ENCODE results near the gene CCDC191. TPM values are rescaled to one million over a fixed set of nuclear protein-coding genes. Genes with fewer than 3 reads are reported as not detected.

The CCDC191 gene
- polyA plus RNA-seq, 1 donor (not counting 4 experiments of a cell fraction or from before 2014, with no cell fraction given): 3.6 TPM

DNA sequence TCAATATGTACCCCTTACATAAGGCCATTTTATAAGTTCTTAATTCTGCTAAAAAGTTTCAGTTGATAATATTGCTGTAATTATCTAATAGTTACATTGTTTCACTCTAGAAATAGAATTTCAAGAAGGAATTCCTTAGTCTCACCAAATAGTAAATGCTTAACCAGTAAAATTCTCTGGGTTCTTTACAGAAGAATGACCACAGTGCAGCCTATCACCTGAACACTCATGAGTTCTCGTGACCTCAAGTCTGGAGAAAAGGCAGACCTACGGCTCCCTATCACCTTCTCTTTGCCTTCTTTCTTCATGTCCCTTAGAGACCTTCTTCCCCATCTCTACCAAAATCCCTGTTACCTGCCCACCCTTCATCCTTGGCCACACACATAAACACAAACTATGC is 30.9 kb downstream of the CCDC191 start:
- no peak for DNase-seq (ENCODE audit: low read depth, low spot score)
- H3K9me1 ChIP-seq (ENCODE audit: control insufficient read depth, extremely low read depth, insufficient read depth, low read length): no peaks in the 10 kb centered on the region
- H3K4me3 ChIP-seq (ENCODE audit: control insufficient read depth in 2 of 3, extremely low read depth in 1 of 3, insufficient read depth in 2 of 3, low read depth in 1 of 3, low read length in 3 of 3): no peak overlapping the region
- dilution Hi-C loops (cut with MboI; ENCODE audit: extremely low pct_ligation_motif_present, low sequenced_read_pairs): no loop called here
- H3K79me2 ChIP-seq (ENCODE audit: control insufficient read depth, insufficient read depth, low read length): no peaks in the 10 kb centered on the region
- TF ChIP-seq, protein P1, sequence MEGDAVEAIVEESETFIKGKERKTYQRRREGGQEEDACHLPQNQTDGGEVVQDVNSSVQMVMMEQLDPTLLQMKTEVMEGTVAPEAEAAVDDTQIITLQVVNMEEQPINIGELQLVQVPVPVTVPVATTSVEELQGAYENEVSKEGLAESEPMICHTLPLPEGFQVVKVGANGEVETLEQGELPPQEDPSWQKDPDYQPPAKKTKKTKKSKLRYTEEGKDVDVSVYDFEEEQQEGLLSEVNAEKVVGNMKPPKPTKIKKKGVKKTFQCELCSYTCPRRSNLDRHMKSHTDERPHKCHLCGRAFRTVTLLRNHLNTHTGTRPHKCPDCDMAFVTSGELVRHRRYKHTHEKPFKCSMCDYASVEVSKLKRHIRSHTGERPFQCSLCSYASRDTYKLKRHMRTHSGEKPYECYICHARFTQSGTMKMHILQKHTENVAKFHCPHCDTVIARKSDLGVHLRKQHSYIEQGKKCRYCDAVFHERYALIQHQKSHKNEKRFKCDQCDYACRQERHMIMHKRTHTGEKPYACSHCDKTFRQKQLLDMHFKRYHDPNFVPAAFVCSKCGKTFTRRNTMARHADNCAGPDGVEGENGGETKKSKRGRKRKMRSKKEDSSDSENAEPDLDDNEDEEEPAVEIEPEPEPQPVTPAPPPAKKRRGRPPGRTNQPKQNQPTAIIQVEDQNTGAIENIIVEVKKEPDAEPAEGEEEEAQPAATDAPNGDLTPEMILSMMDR (optimal IDR thresholded peaks at IDR 0.05 in 1 of 3, IDR thresholded peaks at IDR 0.05 in 1 of 3, conservative IDR thresholded peaks at IDR 0.05 in 1 of 3; ENCODE audit: extremely low read depth in 1 of 3, insufficient read depth in 2 of 3, low read length in 3 of 3): no peak
- TF ChIP-seq EZH2 (IDR thresholded peaks at IDR 0.05; ENCODE audit: low read length): no peak
- H2AFZ ChIP-seq (ENCODE audit: control insufficient read depth, low read length): no peak overlapping the region
- no peak overlapping the region for H3K27ac ChIP-seq (ENCODE audit: control insufficient read depth, insufficient read depth, low read length)
- no peaks in the 10 kb centered on the region for H3K36me3 ChIP-seq (ENCODE audit: control insufficient read depth in 2 of 2, extremely low read depth in 1 of 2, insufficient read depth in 2 of 2, low read length in 2 of 2)
- H4K20me1 ChIP-seq (ENCODE audit: control insufficient read depth, extremely low read depth, insufficient read depth, low read length): no peaks in the 10 kb centered on the region
- H3K9ac ChIP-seq (ENCODE audit: control insufficient read depth, extremely low read depth, insufficient read depth, low read length): no peak overlapping the region
- no peak for FAIRE-seq
- H3K4me2 ChIP-seq (ENCODE audit: control insufficient read depth, extremely low read depth, insufficient read depth, low read depth, low read length): no peak overlapping the region
- no peaks in the 10 kb centered on the region for H3K27me3 ChIP-seq (ENCODE audit: control insufficient read depth, extremely low read depth, insufficient read depth, low read length)
- no peaks in the 10 kb centered on the region for H3K9me3 ChIP-seq (ENCODE audit: control insufficient read depth, low read depth, low read length)
- H3K4me1 ChIP-seq (ENCODE audit: control insufficient read depth, extremely low read depth, insufficient read depth, low read length): no peaks in the 10 kb centered on the region

- TF ChIP-seq, protein P1 (optimal IDR thresholded peaks at IDR 0.05 in 1 of 3, IDR thresholded peaks at IDR 0.05 in 1 of 3, conservative IDR thresholded peaks at IDR 0.05 in 1 of 3; ENCODE audit: extremely low read depth in 1 of 3, insufficient read depth in 2 of 3, low read length in 3 of 3): no peak
- no peak for TF ChIP-seq EZH2 (IDR thresholded peaks at IDR 0.05; ENCODE audit: low read length)
- Histone ChIP-seq H3K27me3 (ENCODE audit: control insufficient read depth, extremely low read depth, insufficient read depth, low read length) (no peaks in the 10 kb centered on the region), H3K79me2 (ENCODE audit: control insufficient read depth, insufficient read depth, low read length) (no peaks in the 10 kb centered on the region), H3K9ac (ENCODE audit: control insufficient read depth, extremely low read depth, insufficient read depth, low read length) (no peak overlapping the region), H4K20me1 (ENCODE audit: control insufficient read depth, extremely low read depth, insufficient read depth, low read length) (no peaks in the 10 kb centered on the region), H3K9me1 (ENCODE audit: control insufficient read depth, extremely low read depth, insufficient read depth, low read length) (no peaks in the 10 kb centered on the region), H2AFZ (ENCODE audit: control insufficient read depth, low read length) (no peak overlapping the region), H3K4me1 (ENCODE audit: control insufficient read depth, extremely low read depth, insufficient read depth, low read length) (no peaks in the 10 kb centered on the region), H3K4me3 (ENCODE audit: control insufficient read depth in 2 of 3, extremely low read depth in 1 of 3, insufficient read depth in 2 of 3, low read depth in 1 of 3, low read length in 3 of 3) (no peak overlapping the region), H3K9me3 (ENCODE audit: control insufficient read depth, low read depth, low read length) (no peaks in the 10 kb centered on the region), H3K4me2 (ENCODE audit: control insufficient read depth, extremely low read depth, insufficient read depth, low read depth, low read length) (no peak overlapping the region), H3K27ac (ENCODE audit: control insufficient read depth, insufficient read depth, low read length) (no peak overlapping the region), H3K36me3 (ENCODE audit: control insufficient read depth in 2 of 2, extremely low read depth in 1 of 2, insufficient read depth in 2 of 2, low read length in 2 of 2) (no peaks in the 10 kb centered on the region)
- dilution Hi-C loops (cut with MboI; ENCODE audit: extremely low pct_ligation_motif_present, low sequenced_read_pairs): no loop called here
- FAIRE-seq (no peak), DNase-seq (ENCODE audit: low read depth, low spot score) (no peak)
Observed at GRCh38 chr3:114022145-114022802, 34.1 kb downstream of the CCDC191 start.

Measured in keratinocyte (primary cell).